DOHH2 (cell line): ENCODE measurements around the gene STMND1.

Experiments used
- H3F3A ChIP-seq: fragments of 200-600 bp; sonication (generic), shearing (Covaris generic); 2 replicates; pipeline ENCODE4 v1.6.0; 2016; ENCODE audit warnings: antibody characterized with exemption, mild to moderate bottlenecking; ENCODE audit not compliant: control insufficient read depth, insufficient read depth
- H3K27ac ChIP-seq: fragments of 200-600 bp; sonication (generic); 2 replicates; pipeline ENCODE4 v1.5.1; 2014; ENCODE audit warnings: low read depth, mild to moderate bottlenecking, low read length, moderate library complexity
- H3K27me3 ChIP-seq: fragments of 200-600 bp; sonication (generic); 2 replicates; pipeline ENCODE4 v1.6.1; 2014; ENCODE audit warnings: mild to moderate bottlenecking, low read length, mixed read lengths; ENCODE audit not compliant: control insufficient read depth
- H3K36me3 ChIP-seq: fragments of 200-600 bp; sonication (generic); 2 replicates; pipeline ENCODE4 v1.6.1; 2014; ENCODE audit warnings: mild to moderate bottlenecking, low read length, moderate library complexity, mixed read lengths; ENCODE audit not compliant: control insufficient read depth
- H3K4me1 ChIP-seq: fragments of 200-600 bp; sonication (generic); 2 replicates; pipeline ENCODE4 v1.6.1; 2014; ENCODE audit warnings: mild to moderate bottlenecking, low read length, mixed read lengths; ENCODE audit not compliant: control insufficient read depth
- H3K4me2 ChIP-seq: fragments of 200-600 bp; sonication (generic); 2 replicates; pipeline ENCODE4 v1.6.0; 2014; ENCODE audit warnings: mild to moderate bottlenecking, low read length, moderate library complexity
- H3K4me3 ChIP-seq: fragments of 200-600 bp; sonication (generic); 2 replicates; pipeline ENCODE4 v1.5.1; 2014; ENCODE audit warnings: mild to moderate bottlenecking, low read length, mixed read lengths
- H3K79me2 ChIP-seq: fragments of 200-600 bp; sonication (generic); 2 replicates; pipeline ENCODE4 v1.6.1; 2014; ENCODE audit warnings: mild to moderate bottlenecking, low read length, mixed read lengths; ENCODE audit not compliant: control insufficient read depth
- H3K9me2 ChIP-seq: fragments of 200-600 bp; sonication (generic); replicated peaks from 2 replicates; pipeline ENCODE4 v1.6.1; 2014; ENCODE audit warnings: mild to moderate bottlenecking, low read length, mixed read lengths; ENCODE audit not compliant: control insufficient read depth
- H3K9me3 ChIP-seq: fragments of 200-600 bp; sonication (generic); 2 replicates; pipeline ENCODE4 v1.6.1; 2014; ENCODE audit warnings: antibody characterized with exemption, low read length, mixed read lengths; ENCODE audit not compliant: control insufficient read depth, insufficient read depth
- H4K20me1 ChIP-seq: fragments of 200-600 bp; sonication (generic); 2 replicates; pipeline ENCODE4 v1.6.0; 2014; ENCODE audit warnings: low read depth, mild to moderate bottlenecking, antibody characterized with exemption, low read length, moderate library complexity; ENCODE audit not compliant: control insufficient read depth, insufficient read depth
- CTCF ChIP-seq: fragments of 200-600 bp; sonication (generic); IDR thresholded peaks from one replicate; pipeline ENCODE4 v1.5.1; 2014; ENCODE audit warnings: antibody characterized with exemption, mild to moderate bottlenecking, low read depth, low read length; ENCODE audit not compliant: poor library complexity, severe bottlenecking
- EZH2phosphoT487 ChIP-seq: fragments of 200-600 bp; sonication (generic); IDR thresholded peaks from 2 replicates; pipeline ENCODE4 v1.6.1; 2017; ENCODE audit warnings: borderline replicate concordance, mild to moderate bottlenecking, antibody characterized with exemption, low read length, moderate library complexity, mixed read lengths

Gene STMND1

GRCh38 chr6:17178326-17178725, 76.5 kb downstream of the STMND1 start:
- no peaks in the 10 kb centered on the region for H3K27me3 ChIP-seq
- H3K4me1 ChIP-seq, result no peaks in the 10 kb centered on the region
- no peaks in the 10 kb centered on the region for H3K9me3 ChIP-seq
- no peak overlapping the region for H3K27ac ChIP-seq
- H3K4me3 ChIP-seq, result no peak overlapping the region
- H4K20me1 ChIP-seq, result no peaks in the 10 kb centered on the region
- H3F3A ChIP-seq, result no peaks in the 10 kb centered on the region
- H3K4me2 ChIP-seq, result no peak overlapping the region
- TF ChIP-seq EZH2phosphoT487, result no peak
- TF ChIP-seq CTCF, result no peak
- H3K9me2 ChIP-seq, result no peaks in the 10 kb centered on the region
- no peaks in the 10 kb centered on the region for H3K36me3 ChIP-seq
- H3K79me2 ChIP-seq, result no peaks in the 10 kb centered on the region

GRCh38 chr6:17178754-17179529, 77.1 kb downstream of the STMND1 start:
- Histone ChIP-seq H3K36me3 (no peaks in the 10 kb centered on the region), H3K27me3 (no peaks in the 10 kb centered on the region), H3K9me2 (no peaks in the 10 kb centered on the region), H3K27ac (no peak overlapping the region), H3K79me2 (no peaks in the 10 kb centered on the region), H3K4me2 (no peak overlapping the region), H3K9me3 (no peaks in the 10 kb centered on the region), H3K4me1 (no peaks in the 10 kb centered on the region), H3F3A (no peaks in the 10 kb centered on the region), H4K20me1 (no peaks in the 10 kb centered on the region), H3K4me3 (no peak overlapping the region)
- TF ChIP-seq CTCF (no peak), EZH2phosphoT487 (no peak)

GRCh38 chr6:17179530-17180073, 77.8 kb downstream of the STMND1 start:
- Histone ChIP-seq H3K27ac (no peak overlapping the region), H3K9me2 (no peaks in the 10 kb centered on the region), H3K4me3 (no peak overlapping the region), H3K4me1 (no peaks in the 10 kb centered on the region), H4K20me1 (no peaks in the 10 kb centered on the region), H3F3A (no peaks in the 10 kb centered on the region), H3K27me3 (no peaks in the 10 kb centered on the region), H3K79me2 (no peaks in the 10 kb centered on the region), H3K4me2 (no peak overlapping the region), H3K9me3 (no peaks in the 10 kb centered on the region), H3K36me3 (no peaks in the 10 kb centered on the region)
- TF ChIP-seq CTCF (no peak), EZH2phosphoT487 (no peak)
